ENCODE measurements around the gene NECAB3.

The NECAB3 gene

DNA sequence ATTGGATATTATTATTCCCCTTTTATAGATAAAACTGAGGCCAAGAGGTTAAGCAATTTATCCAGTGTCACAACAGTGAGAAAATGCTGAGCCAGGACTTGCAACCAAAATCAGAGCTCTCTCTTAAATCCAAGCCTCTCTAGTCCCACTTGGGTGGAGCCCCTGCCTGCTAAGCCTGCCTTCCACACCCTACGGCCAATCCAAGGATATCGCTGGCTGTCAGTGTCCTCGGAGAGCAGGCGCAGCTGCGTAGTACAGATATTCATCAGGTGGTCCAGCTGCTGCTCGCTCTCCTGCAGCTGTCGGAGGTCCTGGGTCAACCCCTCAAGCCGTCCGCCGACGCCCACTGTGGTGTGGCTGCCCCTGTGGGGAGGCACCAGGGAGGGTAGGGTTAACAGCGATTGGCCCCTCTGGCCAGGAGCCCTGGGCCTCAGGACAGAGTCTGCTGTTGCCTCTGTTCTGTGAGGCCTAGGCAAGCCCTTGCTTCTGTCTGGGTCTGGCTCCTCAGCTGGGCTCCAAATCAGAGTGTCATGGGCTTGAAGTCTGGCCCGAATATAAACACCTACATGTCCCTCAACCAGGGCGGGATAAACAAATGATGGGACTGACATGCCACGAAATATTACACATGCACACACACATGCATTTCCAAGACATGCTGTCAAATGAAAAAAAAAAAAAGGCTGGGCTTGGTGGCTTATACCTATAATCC lies 3.9 kb upstream of the NECAB3 start:
- Histone ChIP-seq H3K36me3 (ENCODE audit: low read length) (0 out of 2 replicates have a peak, but pooled peaks cover 10% of the 10 kb centered on the region), H3K4me2 (ENCODE audit: low read depth, low read length, poor library complexity, severe bottlenecking) (no peak overlapping the region), H3K27me3 (ENCODE audit: low read length) (no peaks in the 10 kb centered on the region), H3K9ac (ENCODE audit: low read length) (peak overlapping the region; percentile 52; the same call in 1 of the 2 replicates), H3K4me3 (ENCODE audit: insufficient read depth, low read length, poor library complexity, severe bottlenecking) (no peak overlapping the region), H3K9me2 (replicated peaks; ENCODE audit: insufficient read depth, low read length) (no peaks in the 10 kb centered on the region), H2AFZ (ENCODE audit: low read depth, low read length, severe bottlenecking) (no peak overlapping the region), H3K79me2 (ENCODE audit: insufficient read depth, low read length) (peaks cover 40% of the 10 kb centered on the region), H3K9me3 (ENCODE audit: insufficient read depth, low read length) (no peaks in the 10 kb centered on the region), H3F3A (ENCODE audit: insufficient read depth) (peaks cover 60% of the 10 kb centered on the region), H3K27ac (ENCODE audit: low read depth, low read length) (peak overlapping the region; percentile 94), H4K20me1 (ENCODE audit: low read depth, low read length) (no peaks in the 10 kb centered on the region)
- TF ChIP-seq, protein P1, sequence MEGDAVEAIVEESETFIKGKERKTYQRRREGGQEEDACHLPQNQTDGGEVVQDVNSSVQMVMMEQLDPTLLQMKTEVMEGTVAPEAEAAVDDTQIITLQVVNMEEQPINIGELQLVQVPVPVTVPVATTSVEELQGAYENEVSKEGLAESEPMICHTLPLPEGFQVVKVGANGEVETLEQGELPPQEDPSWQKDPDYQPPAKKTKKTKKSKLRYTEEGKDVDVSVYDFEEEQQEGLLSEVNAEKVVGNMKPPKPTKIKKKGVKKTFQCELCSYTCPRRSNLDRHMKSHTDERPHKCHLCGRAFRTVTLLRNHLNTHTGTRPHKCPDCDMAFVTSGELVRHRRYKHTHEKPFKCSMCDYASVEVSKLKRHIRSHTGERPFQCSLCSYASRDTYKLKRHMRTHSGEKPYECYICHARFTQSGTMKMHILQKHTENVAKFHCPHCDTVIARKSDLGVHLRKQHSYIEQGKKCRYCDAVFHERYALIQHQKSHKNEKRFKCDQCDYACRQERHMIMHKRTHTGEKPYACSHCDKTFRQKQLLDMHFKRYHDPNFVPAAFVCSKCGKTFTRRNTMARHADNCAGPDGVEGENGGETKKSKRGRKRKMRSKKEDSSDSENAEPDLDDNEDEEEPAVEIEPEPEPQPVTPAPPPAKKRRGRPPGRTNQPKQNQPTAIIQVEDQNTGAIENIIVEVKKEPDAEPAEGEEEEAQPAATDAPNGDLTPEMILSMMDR (IDR thresholded peaks at IDR 0.05; ENCODE audit: insufficient read depth, low read length, poor library complexity, severe bottlenecking) = no peak
- no peak for TF ChIP-seq EZH2phosphoT487 (conservative IDR thresholded peaks at IDR 0.05; ENCODE audit: low read length)

DNA sequence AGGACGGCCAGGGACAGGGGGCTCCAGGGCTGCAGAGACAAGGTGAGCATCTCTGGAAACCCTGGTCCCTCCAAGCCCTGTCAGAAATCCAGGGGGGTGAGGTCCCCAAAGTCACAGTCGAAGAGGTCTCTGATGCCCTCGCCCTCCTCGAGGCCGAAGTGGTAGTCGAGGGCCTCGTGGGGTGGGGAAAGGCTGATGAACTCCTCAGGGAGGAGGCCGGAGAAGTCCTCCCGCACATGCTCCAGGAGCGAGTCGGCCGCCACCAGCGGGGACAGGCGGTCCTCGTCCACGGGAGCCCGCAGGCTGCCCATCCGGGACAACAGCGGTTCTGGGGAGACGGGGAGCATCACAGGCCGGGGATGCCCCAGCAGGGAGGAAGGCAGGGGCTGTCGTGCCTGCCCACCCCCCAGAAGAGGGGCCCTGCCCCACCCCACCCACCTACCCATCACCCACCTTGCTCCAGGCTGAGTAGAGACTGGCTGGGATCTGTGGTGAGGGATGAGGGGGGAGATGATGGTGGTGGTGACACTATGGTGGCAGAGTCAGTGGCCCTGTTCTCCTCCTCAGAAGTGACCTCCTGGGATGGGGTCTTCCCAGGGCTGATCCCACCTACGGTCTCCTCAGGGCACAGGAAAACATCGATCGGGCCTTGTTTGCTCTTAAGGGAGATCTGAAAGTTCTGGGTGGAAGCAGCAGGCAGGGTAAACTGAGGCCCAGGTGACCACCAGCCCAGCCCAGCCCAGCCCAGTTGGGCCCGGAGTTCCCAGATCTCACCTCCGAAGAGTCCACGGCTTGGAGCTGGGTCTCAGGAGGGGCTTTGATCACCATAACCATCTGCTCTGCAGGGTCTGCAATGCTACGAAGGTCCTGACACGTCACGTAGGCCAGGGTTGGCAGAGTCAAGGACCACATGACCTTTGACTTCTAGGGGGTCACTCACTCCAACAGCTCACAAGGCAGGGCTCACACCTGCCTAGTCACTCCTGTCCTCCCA lies 2.7 kb upstream of the NECAB3 start:
- peaks cover 49% of the 10 kb centered on the region for H3F3A ChIP-seq (ENCODE audit: insufficient read depth)
- no peak overlapping the region for H3K27ac ChIP-seq (ENCODE audit: low read depth, low read length)
- H3K9me3 ChIP-seq (ENCODE audit: insufficient read depth, low read length) = no peaks in the 10 kb centered on the region
- 0 out of 2 replicates have a peak, but pooled peaks cover 10% of the 10 kb centered on the region for H3K36me3 ChIP-seq (ENCODE audit: low read length)
- H3K9ac ChIP-seq (ENCODE audit: low read length) = no peak overlapping the region
- no peaks in the 10 kb centered on the region for H4K20me1 ChIP-seq (ENCODE audit: low read depth, low read length)
- peaks cover 40% of the 10 kb centered on the region for H3K79me2 ChIP-seq (ENCODE audit: insufficient read depth, low read length)
- TF ChIP-seq, protein P1 (IDR thresholded peaks at IDR 0.05; ENCODE audit: insufficient read depth, low read length, poor library complexity, severe bottlenecking) = no peak
- TF ChIP-seq EZH2phosphoT487 (conservative IDR thresholded peaks at IDR 0.05; ENCODE audit: low read length) = no peak
- H3K9me2 ChIP-seq (replicated peaks; ENCODE audit: insufficient read depth, low read length) = no peaks in the 10 kb centered on the region
- H3K4me2 ChIP-seq (ENCODE audit: low read depth, low read length, poor library complexity, severe bottlenecking) = no peak overlapping the region
- no peak overlapping the region for H2AFZ ChIP-seq (ENCODE audit: low read depth, low read length, severe bottlenecking)
- H3K4me3 ChIP-seq (ENCODE audit: insufficient read depth, low read length, poor library complexity, severe bottlenecking) = no peak overlapping the region
- H3K27me3 ChIP-seq (ENCODE audit: low read length) = no peaks in the 10 kb centered on the region

DNA sequence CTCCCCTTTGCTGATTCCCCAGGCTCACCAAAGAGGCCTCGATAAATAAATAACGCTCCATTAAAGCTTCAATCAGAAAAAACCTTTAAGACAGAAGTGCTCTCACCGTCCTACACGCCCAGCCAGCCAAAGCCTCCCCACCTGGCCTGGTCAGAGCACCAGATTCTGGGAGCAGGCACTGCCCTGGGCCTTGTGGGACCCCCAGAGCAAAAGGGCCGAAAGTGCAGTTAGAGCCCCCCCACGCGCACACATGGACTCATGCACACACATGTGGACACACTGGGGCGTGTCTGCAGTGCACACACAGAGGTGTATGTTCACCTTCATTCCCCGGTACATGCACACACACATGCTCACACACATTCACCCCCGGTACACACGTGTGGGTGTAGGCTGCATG lies 1.9 kb upstream of the NECAB3 start:
- Histone ChIP-seq H3K27ac (ENCODE audit: low read depth, low read length) (peak overlapping the region; percentile 78; the same call in 1 of the 2 replicates), H3K79me2 (ENCODE audit: insufficient read depth, low read length) (peaks cover 36% of the 10 kb centered on the region), H3K9me2 (replicated peaks; ENCODE audit: insufficient read depth, low read length) (no peaks in the 10 kb centered on the region), H3K27me3 (ENCODE audit: low read length) (no peaks in the 10 kb centered on the region), H3K9me3 (ENCODE audit: insufficient read depth, low read length) (no peaks in the 10 kb centered on the region), H3K36me3 (ENCODE audit: low read length) (0 out of 2 replicates have a peak, but pooled peaks cover 10% of the 10 kb centered on the region), H3F3A (ENCODE audit: insufficient read depth) (peaks cover 44% of the 10 kb centered on the region), H4K20me1 (ENCODE audit: low read depth, low read length) (no peaks in the 10 kb centered on the region), H2AFZ (ENCODE audit: low read depth, low read length, severe bottlenecking) (no peak overlapping the region), H3K4me2 (ENCODE audit: low read depth, low read length, poor library complexity, severe bottlenecking) (no peak overlapping the region), H3K9ac (ENCODE audit: low read length) (no peak overlapping the region), H3K4me3 (ENCODE audit: insufficient read depth, low read length, poor library complexity, severe bottlenecking) (no peak overlapping the region)
- TF ChIP-seq, protein P1 (IDR thresholded peaks at IDR 0.05; ENCODE audit: insufficient read depth, low read length, poor library complexity, severe bottlenecking) = no peak
- no peak for TF ChIP-seq EZH2phosphoT487 (conservative IDR thresholded peaks at IDR 0.05; ENCODE audit: low read length)
